B cell (primary cell): ENCODE results near the gene BCAR3.

Experiments used
- EZH2 ChIP-seq: IDR thresholded peaks from 2 replicates; pipeline ENCODE4 v1.6.1; 2012; ENCODE audit warnings: borderline replicate concordance, low read depth, mild to moderate bottlenecking, moderate library complexity, low read length; ENCODE audit not compliant: insufficient read depth, poor library complexity, severe bottlenecking
- TF ChIP-seq, protein P1 (sequence below): fragments of 200-600 bp; IDR thresholded peaks from one replicate; pipeline ENCODE4 v1.8.0; 2022; ENCODE audit warnings: antibody characterized with exemption, mild to moderate bottlenecking

DNA sequence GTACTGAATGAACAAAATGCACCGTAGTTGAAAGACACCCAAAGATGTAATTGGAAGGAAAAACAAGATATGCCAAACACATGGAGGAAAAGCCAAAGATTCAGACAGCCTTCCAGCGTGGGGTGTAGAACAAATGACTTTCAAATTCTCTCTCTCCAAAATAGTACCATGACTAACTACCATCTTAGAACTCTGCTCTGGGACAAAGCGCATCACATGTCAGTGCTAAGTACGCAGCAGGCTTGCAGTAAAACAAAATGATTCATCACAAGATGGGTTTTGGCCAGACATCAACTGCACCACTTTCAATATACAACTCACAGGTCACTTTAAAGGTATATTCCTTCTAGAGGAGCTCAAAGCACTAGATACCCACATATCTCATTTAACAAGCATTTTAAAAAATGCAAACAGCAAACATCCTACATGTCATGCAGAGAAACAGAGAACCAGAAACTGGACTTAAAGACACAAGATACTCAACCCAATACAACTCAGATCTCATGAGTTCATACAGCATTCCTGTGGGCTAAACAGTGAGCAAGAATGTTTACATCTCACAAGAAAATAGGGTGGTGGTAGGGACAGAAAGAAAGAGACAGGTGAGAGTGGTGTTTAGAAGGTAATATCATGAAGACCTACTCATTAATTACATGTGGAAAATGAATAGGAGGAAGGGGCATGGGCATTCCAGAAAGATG, 75.7 kb downstream of the BCAR3 start:
- TF ChIP-seq, protein P1, sequence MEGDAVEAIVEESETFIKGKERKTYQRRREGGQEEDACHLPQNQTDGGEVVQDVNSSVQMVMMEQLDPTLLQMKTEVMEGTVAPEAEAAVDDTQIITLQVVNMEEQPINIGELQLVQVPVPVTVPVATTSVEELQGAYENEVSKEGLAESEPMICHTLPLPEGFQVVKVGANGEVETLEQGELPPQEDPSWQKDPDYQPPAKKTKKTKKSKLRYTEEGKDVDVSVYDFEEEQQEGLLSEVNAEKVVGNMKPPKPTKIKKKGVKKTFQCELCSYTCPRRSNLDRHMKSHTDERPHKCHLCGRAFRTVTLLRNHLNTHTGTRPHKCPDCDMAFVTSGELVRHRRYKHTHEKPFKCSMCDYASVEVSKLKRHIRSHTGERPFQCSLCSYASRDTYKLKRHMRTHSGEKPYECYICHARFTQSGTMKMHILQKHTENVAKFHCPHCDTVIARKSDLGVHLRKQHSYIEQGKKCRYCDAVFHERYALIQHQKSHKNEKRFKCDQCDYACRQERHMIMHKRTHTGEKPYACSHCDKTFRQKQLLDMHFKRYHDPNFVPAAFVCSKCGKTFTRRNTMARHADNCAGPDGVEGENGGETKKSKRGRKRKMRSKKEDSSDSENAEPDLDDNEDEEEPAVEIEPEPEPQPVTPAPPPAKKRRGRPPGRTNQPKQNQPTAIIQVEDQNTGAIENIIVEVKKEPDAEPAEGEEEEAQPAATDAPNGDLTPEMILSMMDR, result no peak
- no peak for TF ChIP-seq EZH2
